ENCODE measurements around the gene PECR. TPM values are rescaled to one million over a fixed set of nuclear protein-coding genes. Genes with fewer than 3 reads are reported as not detected.
A peak's percentile ranks its signal among the peaks of the same experiment; 100 is the strongest.

PECR gene
- total and polyA plus RNA-seq, 4 donors: 31.8 to 152 (median 65.5) TPM

- Histone ChIP-seq H3K27me3 (ENCODE audit: control insufficient read depth in 4 of 4, insufficient read depth in 4 of 4, low read length in 3 of 4) (no peaks in the 10 kb centered on the region), H3K36me3 (ENCODE audit: control insufficient read depth in 4 of 4, insufficient read depth in 3 of 4, low read depth in 1 of 4, low read length in 3 of 4) (peaks cover 0 to 4% (median 2%) of the 10 kb centered on the region in 4 donors), H3K9me3 (ENCODE audit: control insufficient read depth in 4 of 4, low read length in 3 of 4) (no peaks in the 10 kb centered on the region), H3K4me3 (ENCODE audit: low read depth in 1 of 3, low read length in 3 of 3) (no peak overlapping the region), H3K9ac (ENCODE audit: low read depth in 1 of 2, low read length in 2 of 2) (no peak overlapping the region), H3K4me1 (ENCODE audit: control insufficient read depth in 4 of 4, insufficient read depth in 4 of 4, low read length in 3 of 4) (peaks cover 10 to 57% (median 50%) of the 10 kb centered on the region in 4 donors), H3K27ac (ENCODE audit: low read depth in 1 of 2, low read length in 2 of 2) (peak overlapping the region; percentile 35)
- DNase-seq (ENCODE audit: low spot score): no peak
- WGBS: 33% methylated on average over 6 of the region's 6 CpGs
- peak in 1 of 2 donors; percentile 17 for TF ChIP-seq HNF4A (conservative IDR thresholded peaks at IDR 0.05)
- no peak for TF ChIP-seq ZBTB33 (IDR thresholded peaks at IDR 0.05)
Measured at GRCh38 chr2:216075510-216076485, 5.8 kb downstream of the PECR start.

GRCh38 chr2:216074794-216075193 lies 6.8 kb downstream of the PECR start:
- Histone ChIP-seq H3K9me3 (ENCODE audit: control insufficient read depth in 4 of 4, low read length in 3 of 4) (no peaks in the 10 kb centered on the region), H3K36me3 (ENCODE audit: control insufficient read depth in 4 of 4, insufficient read depth in 3 of 4, low read depth in 1 of 4, low read length in 3 of 4) (peaks cover 0 to 4% (median 2%) of the 10 kb centered on the region in 4 donors), H3K9ac (ENCODE audit: low read depth in 1 of 2, low read length in 2 of 2) (no peak overlapping the region), H3K4me3 (ENCODE audit: low read depth in 1 of 3, low read length in 3 of 3) (no peak overlapping the region), H3K4me1 (ENCODE audit: control insufficient read depth in 4 of 4, insufficient read depth in 4 of 4, low read length in 3 of 4) (peaks cover 12 to 63% (median 56%) of the 10 kb centered on the region in 4 donors), H3K27me3 (ENCODE audit: control insufficient read depth in 4 of 4, insufficient read depth in 4 of 4, low read length in 3 of 4) (no peaks in the 10 kb centered on the region), H3K27ac (ENCODE audit: low read depth in 1 of 2, low read length in 2 of 2) (peak overlapping the region in 1 of 2 donors; percentile 16)
- TF ChIP-seq ZBTB33 (IDR thresholded peaks at IDR 0.05) (no peak), MAX (IDR thresholded peaks at IDR 0.05) (no peak), CTCF (IDR thresholded peaks at IDR 0.05; ENCODE audit: low read depth, low read length, missing input control) (no peak), GABPA (IDR thresholded peaks at IDR 0.05 in 1 of 2, conservative IDR thresholded peaks at IDR 0.05 in 1 of 2) (no peak), NR2F2 (IDR thresholded peaks at IDR 0.05) (no peak), JUND (IDR thresholded peaks at IDR 0.05) (no peak), RAD21 (IDR thresholded peaks at IDR 0.05) (no peak), HNF4A (conservative IDR thresholded peaks at IDR 0.05) (no peak), TAF1 (conservative IDR thresholded peaks at IDR 0.05) (no peak)
- WGBS: 87% methylated on average over 1 of the region's 1 CpG
- no peak for DNase-seq (ENCODE audit: low spot score)

All from liver (tissue), 9 donors.